ENCODE data around the gene SYNGAP1.

DNA sequence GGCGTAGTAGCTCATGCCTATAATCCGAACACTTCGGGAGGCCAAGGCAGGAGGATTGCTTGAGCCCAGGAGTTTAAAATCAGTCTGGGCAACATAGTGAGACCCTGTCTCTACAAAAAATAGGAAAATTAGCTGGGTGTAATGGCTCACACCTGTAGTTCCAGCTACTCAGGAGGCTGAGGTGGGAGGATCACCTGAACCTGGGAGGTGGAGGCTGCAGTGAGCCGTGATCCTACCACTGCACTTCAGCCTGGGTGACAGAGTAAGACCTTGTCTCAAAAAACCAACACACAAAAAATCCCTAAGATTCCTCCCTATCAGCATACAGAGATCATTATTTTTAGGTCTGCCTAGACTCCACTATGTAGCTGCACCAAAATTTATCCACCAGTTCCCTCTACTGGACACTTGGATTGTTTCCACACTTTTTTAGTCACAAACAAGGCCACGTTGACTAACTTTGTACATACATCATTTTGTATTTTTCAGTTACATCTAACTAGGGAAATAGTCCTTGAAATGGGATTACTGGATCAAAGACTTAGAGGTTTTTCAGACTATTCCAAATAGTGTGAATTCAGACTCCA lies 12.6 kb upstream of the SYNGAP1 start:
- TF ChIP-seq, protein P1, sequence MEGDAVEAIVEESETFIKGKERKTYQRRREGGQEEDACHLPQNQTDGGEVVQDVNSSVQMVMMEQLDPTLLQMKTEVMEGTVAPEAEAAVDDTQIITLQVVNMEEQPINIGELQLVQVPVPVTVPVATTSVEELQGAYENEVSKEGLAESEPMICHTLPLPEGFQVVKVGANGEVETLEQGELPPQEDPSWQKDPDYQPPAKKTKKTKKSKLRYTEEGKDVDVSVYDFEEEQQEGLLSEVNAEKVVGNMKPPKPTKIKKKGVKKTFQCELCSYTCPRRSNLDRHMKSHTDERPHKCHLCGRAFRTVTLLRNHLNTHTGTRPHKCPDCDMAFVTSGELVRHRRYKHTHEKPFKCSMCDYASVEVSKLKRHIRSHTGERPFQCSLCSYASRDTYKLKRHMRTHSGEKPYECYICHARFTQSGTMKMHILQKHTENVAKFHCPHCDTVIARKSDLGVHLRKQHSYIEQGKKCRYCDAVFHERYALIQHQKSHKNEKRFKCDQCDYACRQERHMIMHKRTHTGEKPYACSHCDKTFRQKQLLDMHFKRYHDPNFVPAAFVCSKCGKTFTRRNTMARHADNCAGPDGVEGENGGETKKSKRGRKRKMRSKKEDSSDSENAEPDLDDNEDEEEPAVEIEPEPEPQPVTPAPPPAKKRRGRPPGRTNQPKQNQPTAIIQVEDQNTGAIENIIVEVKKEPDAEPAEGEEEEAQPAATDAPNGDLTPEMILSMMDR (IDR thresholded peaks at IDR 0.05; ENCODE audit: low read depth, low read length): no peak
- TF ChIP-seq EZH2phosphoT487 (IDR thresholded peaks at IDR 0.05; ENCODE audit: low read depth): no peak

All from OCI-LY3 (cell line).